Measurements from ENCODE around the gene MYBBP1A. TPM values are rescaled to one million over a fixed set of nuclear protein-coding genes. Genes with fewer than 3 reads are reported as not detected.

Gene MYBBP1A
- total RNA-seq, 1 experiment from 2014 or later = 177 TPM

DNA sequence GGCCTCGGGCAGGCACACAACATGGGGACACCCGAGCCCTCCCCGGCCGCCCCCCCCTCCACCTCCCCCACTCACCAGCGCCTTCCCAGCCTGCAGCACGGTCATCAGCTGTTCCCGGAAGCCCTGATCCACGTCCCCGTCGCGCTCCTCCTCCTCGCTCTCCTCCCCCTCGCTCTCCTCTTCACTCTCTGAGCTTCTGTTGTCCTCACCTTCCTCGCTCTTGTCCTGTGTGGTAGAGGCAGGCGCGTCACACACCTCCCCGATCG lies 10.3 kb downstream of the MYBBP1A start:
- DNase-seq (ENCODE audit: low spot score) = no peak
- POLR2A ChIA-PET (ENCODE audit: low non-redundant PET) = no interaction called here
- intact Hi-C loops (cut with micrococcal nuclease; ENCODE audit: unreplicated experiment) = no loop called here
- BruUV-seq (replicated peaks) = TSS peak; percentile 56
- Histone ChIP-seq H3K9me3 (ENCODE audit: low read depth, low read length, poor library complexity, severe bottlenecking) (no peaks in the 10 kb centered on the region), H3K4me3 (ENCODE audit: low read depth, low read length, poor library complexity, severe bottlenecking) (no peak overlapping the region), H3K27ac (ENCODE audit: low read depth, low read length, poor library complexity, severe bottlenecking) (no peak overlapping the region), H3K36me3 (ENCODE audit: insufficient read depth, low read length, poor library complexity, severe bottlenecking) (peaks cover 73% of the 10 kb centered on the region), H3K27me3 (replicated peaks; ENCODE audit: insufficient read depth, low read depth, low read length, poor library complexity) (no peaks in the 10 kb centered on the region), H3K4me1 (ENCODE audit: insufficient read depth, low read length, poor library complexity, severe bottlenecking) (no peaks in the 10 kb centered on the region)
- CTCF ChIA-PET = no interaction called here
- TF ChIP-seq EZH2 (IDR thresholded peaks at IDR 0.05; ENCODE audit: borderline replicate concordance, low read depth, low read length, poor library complexity, severe bottlenecking) (no peak), CTCF (conservative IDR thresholded peaks at IDR 0.05; ENCODE audit: low read depth, low read length) (no peak)

- ChIA-PET POLR2A (ENCODE audit: low non-redundant PET) (no interaction called here), CTCF (no interaction called here)
- TF ChIP-seq CTCF (conservative IDR thresholded peaks at IDR 0.05; ENCODE audit: low read depth, low read length) (no peak), EZH2 (IDR thresholded peaks at IDR 0.05; ENCODE audit: borderline replicate concordance, low read depth, low read length, poor library complexity, severe bottlenecking) (no peak)
- BruUV-seq (replicated peaks) = no TSS peak
- Histone ChIP-seq H3K4me3 (ENCODE audit: low read depth, low read length, poor library complexity, severe bottlenecking) (no peak overlapping the region), H3K9me3 (ENCODE audit: low read depth, low read length, poor library complexity, severe bottlenecking) (no peaks in the 10 kb centered on the region), H3K4me1 (ENCODE audit: insufficient read depth, low read length, poor library complexity, severe bottlenecking) (no peaks in the 10 kb centered on the region), H3K27me3 (replicated peaks; ENCODE audit: insufficient read depth, low read depth, low read length, poor library complexity) (no peaks in the 10 kb centered on the region), H3K36me3 (ENCODE audit: insufficient read depth, low read length, poor library complexity, severe bottlenecking) (peaks cover 73% of the 10 kb centered on the region), H3K27ac (ENCODE audit: low read depth, low read length, poor library complexity, severe bottlenecking) (no peak overlapping the region)
- no peak for DNase-seq (ENCODE audit: low spot score)
- intact Hi-C loops (cut with micrococcal nuclease; ENCODE audit: unreplicated experiment) = no loop called here
These were observed 10.8 kb downstream of the MYBBP1A start for GRCh38 chr17:4544135-4544950.

- BruUV-seq (replicated peaks) = no TSS peak
- ChIA-PET POLR2A (ENCODE audit: low non-redundant PET) (no interaction called here), CTCF (no interaction called here)
These were observed 11.6 kb downstream of the MYBBP1A start for GRCh38 chr17:4543557-4544026.

More at GRCh38 chr17:4543557-4544026, 11.6 kb downstream of the MYBBP1A start:
- TF ChIP-seq EZH2 (IDR thresholded peaks at IDR 0.05; ENCODE audit: borderline replicate concordance, low read depth, low read length, poor library complexity, severe bottlenecking) (no peak), CTCF (conservative IDR thresholded peaks at IDR 0.05; ENCODE audit: low read depth, low read length) (no peak)
- no peak overlapping the region for H3K27ac ChIP-seq (ENCODE audit: low read depth, low read length, poor library complexity, severe bottlenecking)
- intact Hi-C loops (cut with micrococcal nuclease; ENCODE audit: unreplicated experiment) = no loop called here
- no peak for DNase-seq (ENCODE audit: low spot score)
- no peaks in the 10 kb centered on the region for H3K9me3 ChIP-seq (ENCODE audit: low read depth, low read length, poor library complexity, severe bottlenecking)
- H3K27me3 ChIP-seq (replicated peaks; ENCODE audit: insufficient read depth, low read depth, low read length, poor library complexity) = no peaks in the 10 kb centered on the region
- no peaks in the 10 kb centered on the region for H3K4me1 ChIP-seq (ENCODE audit: insufficient read depth, low read length, poor library complexity, severe bottlenecking)
- peaks cover 75% of the 10 kb centered on the region for H3K36me3 ChIP-seq (ENCODE audit: insufficient read depth, low read length, poor library complexity, severe bottlenecking)
- no peak overlapping the region for H3K4me3 ChIP-seq (ENCODE audit: low read depth, low read length, poor library complexity, severe bottlenecking)

Data from A673 (cell line).